HG03139 (cell line): Measurements from ENCODE around the gene PLCB1.
"Not testable (repeated sequence)": the region's sequence is repeated elsewhere in the genome, so short reads cannot be mapped to it uniquely, and the experiment has no call there.

Experiments
- ATAC-seq: cut with Tn5 transposase; IDR thresholded peaks from one replicate; pipeline ENCODE4 v1.9.1; 2021; ENCODE audit not compliant: unreplicated experiment

The PLCB1 gene

GRCh38 chr20:8803065-8803464, 671.0 kb downstream of the PLCB1 start:
- ATAC-seq, result no peak

GRCh38 chr20:8803941-8804340, 671.9 kb downstream of the PLCB1 start:
- no peak for ATAC-seq

GRCh38 chr20:8805737-8806442, 673.8 kb downstream of the PLCB1 start:
- ATAC-seq, result no peak

- no peak for ATAC-seq
Measured at GRCh38 chr20:8807480-8808201, 675.6 kb downstream of the PLCB1 start.

- ATAC-seq, result no peak
Measured at GRCh38 chr20:8808202-8808535, 676.1 kb downstream of the PLCB1 start.

- no peak for ATAC-seq
Measured at GRCh38 chr20:8809107-8809953, 677.3 kb downstream of the PLCB1 start.

- no peak for ATAC-seq
Measured at GRCh38 chr20:8811801-8812594, 679.9 kb downstream of the PLCB1 start.

- ATAC-seq, result no peak
Measured at GRCh38 chr20:8812817-8813216, 680.8 kb downstream of the PLCB1 start.

- no peak for ATAC-seq
Measured at GRCh38 chr20:8815208-8815607, 683.1 kb downstream of the PLCB1 start.

- no peak for ATAC-seq
Measured at GRCh38 chr20:8829256-8829655, 697.2 kb downstream of the PLCB1 start.

- ATAC-seq, result not testable (repeated sequence)
Measured at GRCh38 chr20:8834294-8834693, 702.2 kb downstream of the PLCB1 start.

- ATAC-seq, result no peak
Measured at GRCh38 chr20:8834851-8835250, 702.8 kb downstream of the PLCB1 start.

GRCh38 chr20:8837396-8837795, 705.3 kb downstream of the PLCB1 start:
- no peak for ATAC-seq

- ATAC-seq, result no peak
Measured at GRCh38 chr20:8842525-8842924, 710.5 kb downstream of the PLCB1 start.

- no peak for ATAC-seq
Measured at GRCh38 chr20:8844179-8844578, 712.1 kb downstream of the PLCB1 start.

GRCh38 chr20:8849990-8850389, 717.9 kb downstream of the PLCB1 start:
- no peak for ATAC-seq

GRCh38 chr20:8851446-8851845, 719.4 kb downstream of the PLCB1 start:
- no peak for ATAC-seq

- ATAC-seq, result not testable (repeated sequence)
Measured at GRCh38 chr20:8851919-8852318, 719.9 kb downstream of the PLCB1 start.

GRCh38 chr20:8853211-8853610, 721.1 kb downstream of the PLCB1 start:
- ATAC-seq, result not testable (repeated sequence)

GRCh38 chr20:8853805-8854338, 721.8 kb downstream of the PLCB1 start:
- ATAC-seq, result peak; percentile 83

- ATAC-seq, result no peak
Measured at GRCh38 chr20:8854571-8854970, 722.5 kb downstream of the PLCB1 start.
